GM12872 (cell line): Measurements from ENCODE around the gene LGI4.

Experiments
- CTCF ChIP-seq: IDR thresholded peaks from 3 replicates; pipeline ENCODE4 v1.5.1; 2011; ENCODE audit warnings: low read depth, mild to moderate bottlenecking, low read length, moderate library complexity; ENCODE audit not compliant: insufficient read depth

Gene LGI4

DNA sequence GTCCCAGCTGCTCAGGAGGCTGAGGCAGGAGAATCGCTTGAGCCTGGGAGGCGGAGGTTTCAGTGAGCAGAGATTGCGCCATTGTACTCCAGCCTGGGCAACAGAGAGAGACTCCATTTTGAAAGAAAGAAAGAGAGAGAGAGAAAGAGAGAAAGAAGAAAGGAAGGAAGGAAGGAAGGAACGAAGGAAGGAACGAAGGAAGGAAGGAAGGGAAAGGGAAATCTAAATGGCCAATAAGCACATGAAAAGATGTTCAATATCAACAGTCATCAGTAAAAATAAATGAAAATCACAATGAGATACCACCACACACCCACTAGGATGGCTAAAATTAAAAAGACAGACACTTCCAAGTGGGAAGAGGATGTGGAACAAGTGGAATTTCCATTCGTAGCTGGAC lies 39.4 kb upstream of the LGI4 start:
- no peak for TF ChIP-seq CTCF

DNA sequence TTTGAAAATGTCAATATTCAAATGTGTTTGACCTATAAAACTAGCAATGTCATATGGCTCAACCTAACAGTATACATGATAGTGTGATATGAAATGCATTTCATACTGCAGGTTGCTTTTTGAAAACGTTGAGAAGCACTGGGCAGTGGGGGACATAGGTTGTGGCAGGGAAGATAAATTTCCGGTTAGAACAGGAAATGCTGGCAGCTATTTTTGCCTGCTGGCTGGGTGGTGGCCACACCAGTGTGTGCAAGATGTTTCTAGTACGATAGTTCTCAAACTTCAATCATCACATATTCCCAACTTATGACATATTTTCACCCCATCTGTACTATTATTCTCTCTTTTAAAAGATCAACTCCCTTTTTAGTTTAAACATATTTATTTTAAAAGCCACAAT lies 36.9 kb upstream of the LGI4 start:
- TF ChIP-seq CTCF = no peak

DNA sequence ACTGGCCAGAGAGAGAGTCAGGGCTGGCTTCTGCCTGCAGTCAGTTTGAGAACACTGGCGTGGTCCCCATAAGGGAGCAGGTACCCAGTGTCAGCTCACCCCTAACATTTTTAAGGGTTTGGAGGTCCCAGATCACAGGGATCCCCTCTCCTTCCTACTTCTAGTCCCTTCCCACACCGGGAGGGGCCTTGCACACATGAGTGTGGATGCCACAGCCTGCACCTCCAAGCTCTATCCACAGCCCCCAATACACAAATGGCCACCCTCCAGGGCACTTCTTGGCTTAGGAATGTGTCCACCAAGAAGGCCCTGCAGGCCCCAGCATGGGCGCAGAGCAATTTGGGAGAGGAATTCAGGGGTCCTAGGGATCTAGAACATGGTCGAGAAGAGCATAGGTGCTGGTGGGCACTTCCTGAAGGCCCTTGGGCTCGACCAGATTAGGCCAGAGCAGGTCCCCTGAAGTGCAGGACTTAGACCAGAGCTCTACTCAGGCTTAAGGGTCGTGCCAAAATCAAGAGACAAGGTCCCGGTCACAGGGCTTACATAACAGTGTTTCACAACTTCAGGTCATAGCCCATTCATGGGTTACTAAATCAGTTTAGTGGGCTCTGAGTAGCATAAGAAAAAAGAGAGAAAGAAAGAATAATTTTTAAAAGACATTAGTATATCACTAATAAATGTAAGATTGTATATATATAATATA lies 35.7 kb upstream of the LGI4 start:
- no peak for TF ChIP-seq CTCF

DNA sequence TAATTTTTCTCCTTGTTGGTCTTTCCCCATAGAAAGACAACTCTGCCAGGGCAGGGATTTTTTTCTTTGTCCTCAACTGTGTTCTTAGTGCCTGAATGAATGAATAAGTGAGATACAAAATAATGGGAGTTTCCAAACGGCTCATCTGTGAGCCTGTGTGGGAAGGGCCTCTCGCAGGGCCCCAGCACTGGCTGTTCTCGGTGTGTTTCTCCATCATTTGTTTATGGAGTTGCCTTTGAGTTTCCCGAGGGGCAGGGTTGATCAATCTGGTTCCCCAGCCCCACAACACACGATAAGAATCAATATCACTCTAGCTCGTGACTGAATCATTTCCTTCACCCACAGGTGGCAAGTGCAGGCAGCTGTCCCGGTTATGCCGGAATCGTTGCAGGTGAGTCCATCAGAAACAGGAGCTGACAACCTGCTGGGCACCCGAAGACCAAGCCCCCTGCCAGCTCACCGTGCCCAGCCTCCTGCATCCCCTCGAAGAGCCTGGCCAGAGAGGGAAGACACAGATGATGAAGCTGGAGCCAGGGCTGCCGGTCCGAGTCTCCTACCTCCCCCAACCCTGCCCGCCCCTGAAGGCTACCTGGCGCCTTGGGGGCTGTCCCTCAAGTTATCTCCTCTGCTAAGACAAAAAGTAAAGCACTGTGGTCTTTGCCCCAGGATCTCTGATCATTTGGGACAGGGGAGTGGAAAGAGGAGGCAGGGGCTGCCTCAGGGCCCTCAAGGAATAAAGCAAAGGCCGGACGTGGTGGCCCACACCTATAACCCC lies 34.5 kb upstream of the LGI4 start:
- no peak for TF ChIP-seq CTCF

DNA sequence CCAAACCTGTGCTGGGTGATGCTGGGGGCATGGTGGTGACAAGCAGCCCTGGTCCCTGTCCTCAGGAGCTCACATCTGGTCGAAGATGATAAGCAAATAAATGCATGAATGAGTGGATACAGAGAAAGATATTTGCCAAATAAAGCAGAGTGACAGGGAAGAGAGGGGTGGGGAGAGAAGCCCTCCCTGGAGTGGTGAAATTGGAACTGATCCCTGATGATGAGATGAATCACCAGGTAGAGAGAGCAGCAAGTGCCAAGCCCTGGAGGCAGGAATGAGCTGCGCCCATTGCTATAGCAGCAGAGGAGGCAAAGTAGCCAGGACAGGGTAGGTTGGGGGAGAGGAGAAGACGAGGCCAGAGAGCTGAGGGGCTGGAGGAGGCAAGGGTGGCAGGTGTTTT lies 33.3 kb upstream of the LGI4 start:
- TF ChIP-seq CTCF = no peak

GRCh38 chr19:35167251-35168119 lies 32.6 kb upstream of the LGI4 start:
- no peak for TF ChIP-seq CTCF
